ENCODE results near the gene SEC14L1. TPM values are rescaled to one million over a fixed set of nuclear protein-coding genes. Genes with fewer than 3 reads are reported as not detected.
"Not testable (repeated sequence)": the region's sequence is repeated elsewhere in the genome, so short reads cannot be mapped to it uniquely, and the experiment has no call there.

SEC14L1 gene
- total RNA-seq, 2 donors from 2014 or later: 48.2 to 54.0 TPM

DNA sequence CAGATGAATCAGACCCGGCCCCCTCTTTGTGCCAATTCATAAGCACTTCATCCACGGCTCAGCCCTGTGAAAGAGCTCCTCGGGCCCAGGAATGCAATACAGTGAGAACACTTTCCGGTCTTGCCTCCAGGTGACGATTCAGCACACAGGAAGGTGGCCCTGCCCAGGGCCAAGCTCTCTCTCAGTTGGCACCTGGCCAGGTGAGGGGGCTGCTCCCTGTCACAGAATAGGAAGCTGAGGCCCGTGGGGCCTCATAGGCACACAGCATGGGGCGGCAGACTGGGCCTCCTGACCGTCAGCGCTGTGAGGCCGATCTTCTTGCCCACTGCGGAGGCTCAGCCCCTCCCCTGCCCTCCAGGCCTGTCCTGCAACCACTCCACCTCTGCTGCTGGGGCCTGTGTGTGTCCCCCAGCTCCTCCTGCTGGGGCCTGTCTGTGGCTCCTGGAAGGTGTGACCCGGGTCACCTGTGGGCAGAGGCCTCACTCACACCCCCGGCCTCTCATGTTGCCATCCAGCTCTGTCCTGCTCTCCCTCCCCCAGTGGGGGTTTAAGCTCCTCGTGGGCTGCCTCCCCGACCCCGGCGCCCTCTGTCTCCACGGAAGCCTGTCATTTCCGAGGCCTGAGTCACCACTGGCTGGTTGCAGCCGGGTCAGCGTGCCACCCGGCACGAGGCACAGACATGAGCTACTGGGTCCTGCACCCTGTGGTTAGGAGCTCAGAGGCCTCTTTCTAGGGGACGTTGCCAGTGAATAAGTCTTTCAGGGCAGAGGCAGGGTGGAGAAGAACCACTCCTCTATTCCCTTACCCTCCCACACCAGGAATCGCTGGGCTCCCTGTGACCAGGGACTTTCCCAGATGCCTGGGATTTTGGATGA is 114.4 kb downstream of the SEC14L1 start:
- TF ChIP-seq CTCF (IDR thresholded peaks at IDR 0.05): no peak
- DNase-seq (ENCODE audit: low spot score): no peak

GRCh38 chr17:77255970-77256369 is 115.2 kb downstream of the SEC14L1 start:
- H3K9me3 ChIP-seq; H3K36me3 ChIP-seq; H3K4me3 ChIP-seq; H3K27me3 ChIP-seq; H3K4me1 ChIP-seq; H3K27ac ChIP-seq; DNase-seq (ENCODE audit: low spot score): not testable (repeated sequence)

More for the DNA sequence above, 114.4 kb downstream of the SEC14L1 start:
- H3K9me3 ChIP-seq: no peaks in the 10 kb centered on the region
- H3K36me3 ChIP-seq: no peaks in the 10 kb centered on the region
- no peaks in the 10 kb centered on the region for H3K4me1 ChIP-seq
- no peak overlapping the region for H3K27ac ChIP-seq
- H3K4me3 ChIP-seq: no peak overlapping the region
- no peaks in the 10 kb centered on the region for H3K27me3 ChIP-seq

GRCh38 chr17:77256710-77257109 is 115.9 kb downstream of the SEC14L1 start:
- no peak for DNase-seq (ENCODE audit: low spot score)
- TF ChIP-seq CTCF (IDR thresholded peaks at IDR 0.05): no peak
- no peaks in the 10 kb centered on the region for H3K36me3 ChIP-seq
- no peaks in the 10 kb centered on the region for H3K9me3 ChIP-seq
- no peak overlapping the region for H3K27ac ChIP-seq
- H3K4me1 ChIP-seq: no peaks in the 10 kb centered on the region
- H3K4me3 ChIP-seq: no peak overlapping the region
- H3K27me3 ChIP-seq: no peaks in the 10 kb centered on the region

GRCh38 chr17:77257169-77257568 is 116.4 kb downstream of the SEC14L1 start:
- Histone ChIP-seq H3K4me3 (no peak overlapping the region), H3K36me3 (no peaks in the 10 kb centered on the region), H3K9me3 (no peaks in the 10 kb centered on the region), H3K4me1 (no peaks in the 10 kb centered on the region), H3K27ac (no peak overlapping the region), H3K27me3 (no peaks in the 10 kb centered on the region)
- DNase-seq (ENCODE audit: low spot score): no peak
- TF ChIP-seq CTCF (IDR thresholded peaks at IDR 0.05): no peak

DNA sequence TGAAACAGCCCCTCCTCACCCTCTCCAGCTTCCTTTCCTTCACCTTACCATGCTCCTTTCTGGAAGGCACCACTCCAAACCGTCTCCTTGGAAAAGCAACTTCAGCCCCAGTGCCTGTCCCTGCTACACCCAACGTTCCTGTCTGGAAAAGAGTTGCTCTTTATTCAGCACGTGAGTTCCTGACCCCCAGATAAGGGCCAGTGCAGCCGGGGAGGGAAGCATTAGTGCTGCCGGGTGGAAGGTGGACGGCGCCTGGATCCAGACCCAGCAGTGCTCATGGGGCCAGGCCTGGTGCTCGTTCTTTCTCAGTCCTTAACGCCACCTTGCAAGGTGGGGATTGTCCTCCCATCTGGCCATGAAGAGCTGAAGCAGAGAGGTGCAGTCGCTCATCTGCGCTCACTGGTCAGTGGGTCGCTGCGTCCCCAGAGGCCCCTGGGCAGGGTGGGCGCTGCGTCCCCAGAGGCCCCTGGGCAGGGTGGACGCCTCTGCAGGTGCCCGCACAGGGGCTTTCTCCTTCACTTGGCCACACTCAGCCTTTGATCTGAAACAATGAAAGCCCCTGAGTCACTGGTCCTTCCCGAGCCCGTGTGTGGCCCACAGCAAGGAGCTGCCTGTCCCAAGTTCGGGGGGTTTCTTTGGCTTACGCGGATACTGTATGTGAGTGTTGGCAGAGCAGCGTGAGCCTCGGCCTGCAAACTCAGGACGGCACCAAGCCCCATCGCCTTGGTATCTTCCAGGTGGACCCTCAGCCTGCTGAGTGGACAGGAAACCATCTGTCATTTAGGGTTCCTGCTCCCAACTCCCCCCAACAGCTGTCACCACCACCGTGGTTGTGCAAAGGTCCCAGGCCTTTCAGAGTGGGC is 117.1 kb downstream of the SEC14L1 start:
- no peaks in the 10 kb centered on the region for H3K36me3 ChIP-seq
- no peaks in the 10 kb centered on the region for H3K4me1 ChIP-seq
- H3K27ac ChIP-seq: no peak overlapping the region
- no peak for DNase-seq (ENCODE audit: low spot score)
- H3K27me3 ChIP-seq: no peaks in the 10 kb centered on the region
- no peaks in the 10 kb centered on the region for H3K9me3 ChIP-seq
- H3K4me3 ChIP-seq: no peak overlapping the region
- no peak for TF ChIP-seq CTCF (IDR thresholded peaks at IDR 0.05)

DNA sequence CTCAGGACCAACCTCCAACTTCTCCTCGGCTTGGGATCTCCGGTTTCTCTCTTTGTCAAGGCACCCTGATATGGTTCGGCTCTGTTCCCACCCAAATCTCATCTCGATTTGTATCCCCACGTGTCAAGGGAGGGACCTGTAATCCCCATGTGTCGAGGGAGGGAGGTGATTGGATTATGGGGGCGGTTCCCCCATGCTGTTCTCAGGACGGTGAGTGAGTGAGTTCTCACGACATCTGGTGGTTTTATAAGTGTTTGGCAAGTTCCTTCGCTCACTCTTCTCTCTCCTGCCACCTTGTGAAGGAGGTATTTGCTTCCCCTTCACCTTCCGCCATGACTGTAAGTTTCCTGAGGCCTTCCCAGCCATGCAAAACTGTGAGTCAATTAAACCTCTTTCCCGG is 117.9 kb downstream of the SEC14L1 start:
- H3K4me1 ChIP-seq: no peaks in the 10 kb centered on the region
- no peaks in the 10 kb centered on the region for H3K36me3 ChIP-seq
- no peak overlapping the region for H3K27ac ChIP-seq
- H3K9me3 ChIP-seq: no peaks in the 10 kb centered on the region
- no peaks in the 10 kb centered on the region for H3K27me3 ChIP-seq
- DNase-seq (ENCODE audit: low spot score): no peak
- no peak overlapping the region for H3K4me3 ChIP-seq
- no peak for TF ChIP-seq CTCF (IDR thresholded peaks at IDR 0.05)

All from right atrium auricular region (tissue), 2 donors.